ENCODE results near the gene KLK1. TPM values are rescaled to one million over a fixed set of nuclear protein-coding genes. Genes with fewer than 3 reads are reported as not detected.
A peak's percentile ranks its signal among the peaks of the same experiment; 100 is the strongest.

Gene KLK1
- total and polyA plus RNA-seq, 10 of the 15 experiments (the other 5 are each of a cell fraction or from before 2014, with no cell fraction given), result 3.4 to 27.5 (median 20.2) TPM

- Histone ChIP-seq H3K79me2 (ENCODE audit: control insufficient read depth, insufficient read depth, low read length) (peaks cover 48% of the 10 kb centered on the region), H3K4me1 (ENCODE audit: control insufficient read depth, insufficient read depth, low read length) (peaks cover 7% of the 10 kb centered on the region), H3K9me3 (replicated peaks; ENCODE audit: control insufficient read depth, insufficient read depth, low read length) (no peaks in the 10 kb centered on the region), H2AFZ (ENCODE audit: control insufficient read depth, low read depth, low read length) (no peak overlapping the region), H3K4me3 (peak overlapping the region; percentile 38; the same call in 1 of the 2 replicates), H3K27ac (ENCODE audit: control insufficient read depth, insufficient read depth) (no peak overlapping the region), H4K20me1 (ENCODE audit: control insufficient read depth, insufficient read depth) (peaks cover 13% of the 10 kb centered on the region), H3K27me3 (replicated peaks in 1 of 2; ENCODE audit: control insufficient read depth in 2 of 2, insufficient read depth in 2 of 2, low read length in 1 of 2) (no peaks in the 10 kb centered on the region), H3K4me2 (ENCODE audit: control insufficient read depth, insufficient read depth) (peak overlapping the region; percentile 41; the same call in 1 of the 2 replicates), H3K36me3 (ENCODE audit: control insufficient read depth in 2 of 2, insufficient read depth in 2 of 2, low read length in 1 of 2) (peaks cover 31% of the 10 kb centered on the region in 2 experiments), H3K9ac (ENCODE audit: control insufficient read depth, insufficient read depth, low read length) (no peak overlapping the region)
- CTCF ChIA-PET, result interaction anchor here (0.6 to 2.0 kb wide), 5 partner anchors 15 to 263 kb away, joined by 3 to 6 read pairs (median 5); no protein-coding TSS in a partner anchor
- intact Hi-C loops (cut with micrococcal nuclease; ENCODE audit: unreplicated experiment), result no loop called here
- TSS peak; percentile 51 for BruUV-seq (replicated peaks)
- WGBS (ENCODE audit: insufficient coverage, insufficient replicate concordance, low lambda C conversion rate, missing lambda C conversion rate), result 98% methylated on average over 8 of the region's 8 CpGs
- ATAC-seq, result no peak
- SMC1A ChIA-PET (ENCODE audit: uncharacterized antibody, unreplicated experiment), result interaction anchor here (0.8 to 3.3 kb wide), 4 partner anchors 14 to 120 kb away, joined by 3 to 13 read pairs (median 4); no protein-coding TSS in a partner anchor
- POLR2A ChIA-PET, result interaction anchor here (0.6 to 1.2 kb wide), 4 partner anchors 13 to 121 kb away, joined by 3 read pairs; no protein-coding TSS in a partner anchor
- RAD21 ChIA-PET (ENCODE audit: unreplicated experiment), result interaction anchor here (1.5 kb wide), 1 partner anchor 121 kb away, joined by 5 read pairs; no protein-coding TSS in a partner anchor
- no peak for DNase-seq (ENCODE audit: low read depth, low spot score)
- in situ Hi-C loops (cut with MboI), result no loop called here
- FAIRE-seq, result no peak
- TF ChIP-seq RB1 (IDR thresholded peaks at IDR 0.05; ENCODE audit: borderline replicate concordance) (no peak), SREBF2 (IDR thresholded peaks at IDR 0.05; ENCODE audit: low read length) (no peak), GABPA (IDR thresholded peaks at IDR 0.05; ENCODE audit: low read depth) (no peak), SPI1 (IDR thresholded peaks at IDR 0.05; ENCODE audit: borderline replicate concordance, insufficient read depth, low read depth, low read length) (no peak), ZNF384 (IDR thresholded peaks at IDR 0.05; ENCODE audit: borderline replicate concordance, low read depth, low read length) (no peak), MEF2B (IDR thresholded peaks at IDR 0.05; ENCODE audit: partially characterized antibody, poor library complexity, severe bottlenecking) (no peak), ZNF687 (IDR thresholded peaks at IDR 0.05) (no peak), ATF7 (IDR thresholded peaks at IDR 0.05; ENCODE audit: low read depth) (no peak), JUND (IDR thresholded peaks at IDR 0.05; ENCODE audit: low read depth, low read length) (no peak), WRNIP1 (IDR thresholded peaks at IDR 0.05; ENCODE audit: borderline replicate concordance, low read depth, low read length) (no peak), ZBTB33 (IDR thresholded peaks at IDR 0.05) (0 out of 2 replicates have a peak, but pooled peaks have one; percentile 9), EZH2 (IDR thresholded peaks at IDR 0.05; ENCODE audit: borderline replicate concordance, control insufficient read depth, low read depth, low read length) (no peak), POLR2AphosphoS5 (IDR thresholded peaks at IDR 0.05; ENCODE audit: low read length) (0 out of 2 replicates have a peak, but pooled peaks have one; percentile 29), MXI1 (IDR thresholded peaks at IDR 0.05; ENCODE audit: low read depth, low read length) (no peak), E2F8 (IDR thresholded peaks at IDR 0.05; ENCODE audit: low read depth, partially characterized antibody) (no peak)
Measured at GRCh38 chr19:50801107-50801506, 22.5 kb downstream of the KLK1 start.
